Small intestine (tissue), 7 donors: ENCODE data around the gene PAH. TPM values are rescaled to one million over a fixed set of nuclear protein-coding genes. Genes with fewer than 3 reads are reported as not detected.
"Not testable (repeated sequence)": the region's sequence is repeated elsewhere in the genome, so short reads cannot be mapped to it uniquely, and the experiment has no call there.

Experiments used
- DNase-seq, 2 donors: peaks; one replicate each; pipeline versions ENCODE4 v3.0.0 to v3.0.0-alpha.2; 2013
- FAIRE-seq: peaks from 2 replicates; lab custom pipeline; 2012; peaks lifted over from hg19 to GRCh38; lab: Jason Lieb, UNC
- H3K27ac ChIP-seq, 3 donors: one replicate each; pipeline ENCODE4 v1.5.1; 2013; ENCODE audit warnings: low read length in 2 of 3, mild to moderate bottlenecking in 2 of 3, control low read depth in 1 of 3, inconsistent platforms in 1 of 3, low read depth in 1 of 3, moderate library complexity in 1 of 3
- H3K27me3 ChIP-seq, 3 donors: one replicate each; pipeline ENCODE4 v1.6.1; 2013; ENCODE audit warnings: low read length in 3 of 3, inconsistent platforms in 1 of 3; ENCODE audit not compliant: control insufficient read depth in 3 of 3, insufficient read depth in 3 of 3
- H3K36me3 ChIP-seq, 3 donors: one replicate each; pipeline ENCODE4 v1.6.1; 2013; ENCODE audit warnings: low read length in 3 of 3, inconsistent platforms in 1 of 3, low read depth in 1 of 3, mild to moderate bottlenecking in 1 of 3, moderate library complexity in 1 of 3; ENCODE audit not compliant: control insufficient read depth in 3 of 3, insufficient read depth in 2 of 3
- H3K4me1 ChIP-seq, 3 donors: one replicate each; pipeline ENCODE4 v1.6.1; 2013; ENCODE audit warnings: low read length in 2 of 3, inconsistent platforms in 1 of 3, low read depth in 1 of 3, mild to moderate bottlenecking in 1 of 3, moderate library complexity in 1 of 3; ENCODE audit not compliant: control insufficient read depth in 3 of 3, insufficient read depth in 2 of 3
- H3K4me3 ChIP-seq, 3 donors: one replicate each; pipeline ENCODE4 v1.5.1; 2013; ENCODE audit warnings: low read length in 3 of 3, control low read depth in 1 of 3, inconsistent platforms in 1 of 3, low read depth in 1 of 3, mild to moderate bottlenecking in 1 of 3, moderate library complexity in 1 of 3
- H3K9me3 ChIP-seq, 2 donors: one replicate each; pipeline ENCODE4 v1.6.1; 2013; ENCODE audit warnings: low read depth in 1 of 2, low read length in 1 of 2; ENCODE audit not compliant: control insufficient read depth in 2 of 2, insufficient read depth in 1 of 2
- whole genome bisulfite sequencing, 3 donors: extraction: QIAGEN DNeasy Blood & Tissue Kit; methylation state at CpG; one replicate each; pipeline ENCODE4 v1.1.7; 2013; 5-methylcytosine and 5-hydroxymethylcytosine counted together
- polyA plus RNA-seq, 4 donors: library from polyadenylated mRNA; stranded (reverse) in 3 of 4; unstranded in 1 of 4; fragments of 200-250 nt in 3 of 4; fragments of 120-200 nt in 1 of 4; gene quantifications; one replicate each; pipeline versions ENCODE4 v1.2.1 to v1.2.3, GENCODE V29; 2013
- donor health status: healthy with polysubstance abuse.
- donor health status: control.
- donor health status: control.
- donor health status: Bipolar disorder and iron deficiency.
- donor health status: healthy.

PAH gene
- polyA plus RNA-seq, 4 donors: 182 TPM; not detected in 3

GRCh38 chr12:102851246-102851645 lies 65.8 kb downstream of the PAH start:
- H3K4me1 ChIP-seq: no peaks in the 10 kb centered on the region
- FAIRE-seq: no peak
- 84 to 90% (median 88%) methylated on average over 2 of the region's 2 CpGs for WGBS, 3 donors

GRCh38 chr12:102849722-102850447 lies 67.2 kb downstream of the PAH start:
- WGBS, 3 donors: 41 to 70% (median 52%) methylated on average over 4 of the region's 4 CpGs
- Histone ChIP-seq H3K4me1 (no peaks in the 10 kb centered on the region), H3K27me3 (no peaks in the 10 kb centered on the region), H3K36me3 (peaks cover 0 to 4% (median 0%) of the 10 kb centered on the region in 3 donors), H3K9me3 (no peaks in the 10 kb centered on the region), H3K4me3 (no peak overlapping the region), H3K27ac (no peak overlapping the region)
- FAIRE-seq (no peak), DNase-seq (no peak)

More at GRCh38 chr12:102851246-102851645, 65.8 kb downstream of the PAH start:
- Histone ChIP-seq H3K27ac (no peak overlapping the region), H3K27me3 (no peaks in the 10 kb centered on the region), H3K9me3 (no peaks in the 10 kb centered on the region), H3K36me3 (peaks cover 0 to 4% (median 0%) of the 10 kb centered on the region in 3 donors), H3K4me3 (no peak overlapping the region)
- DNase-seq: no peak

DNA sequence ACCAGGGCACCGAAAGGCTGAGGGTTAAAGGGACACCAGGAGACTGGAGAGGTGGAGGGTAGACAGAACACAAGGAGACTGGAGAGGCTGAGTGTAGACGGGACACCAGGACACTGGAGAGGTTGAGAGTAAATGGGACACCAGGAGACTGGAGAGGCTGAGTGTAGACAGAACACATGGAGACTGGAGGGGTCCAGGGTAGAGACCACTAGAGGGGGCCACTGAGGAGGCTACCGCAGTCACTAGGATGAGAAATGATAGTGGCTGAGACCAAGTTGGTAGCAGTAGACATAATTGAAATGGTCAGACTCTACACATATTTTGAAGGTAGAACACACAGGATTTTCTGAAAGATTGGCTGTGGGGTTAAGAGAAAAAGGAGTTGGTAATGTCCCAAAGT lies 68.2 kb downstream of the PAH start:
- Histone ChIP-seq H3K27me3 (no peaks in the 10 kb centered on the region), H3K9me3 (no peaks in the 10 kb centered on the region), H3K4me3 (no peak overlapping the region), H3K36me3 (peaks cover 0 to 4% (median 0%) of the 10 kb centered on the region in 3 donors), H3K4me1 (no peaks in the 10 kb centered on the region), H3K27ac (no peak overlapping the region)
- 85 to 92% (median 91%) methylated on average over 3 of the region's 3 CpGs for WGBS, 3 donors
- FAIRE-seq: no peak
- DNase-seq: no peak

DNA sequence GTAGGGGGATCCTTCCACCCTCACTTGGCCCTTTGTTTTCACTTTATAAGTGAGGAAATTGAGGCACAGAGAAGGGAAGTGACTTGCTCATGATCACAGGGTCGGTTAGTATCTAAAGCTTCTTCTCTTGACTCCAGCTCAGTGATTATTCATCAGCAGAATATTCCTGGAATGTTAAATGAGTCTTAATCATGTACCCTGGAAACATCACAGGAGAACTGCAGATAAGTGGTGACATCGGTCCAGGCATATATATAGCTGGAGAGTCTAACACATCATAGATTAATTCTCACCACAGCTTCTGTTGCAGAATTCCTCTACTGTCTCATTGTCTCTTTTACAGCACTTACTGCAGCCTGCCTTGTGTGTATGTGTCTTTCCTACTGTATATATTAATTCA lies 69.9 kb downstream of the PAH start:
- Histone ChIP-seq H3K9me3 (no peaks in the 10 kb centered on the region), H3K27me3 (no peaks in the 10 kb centered on the region), H3K27ac (no peak overlapping the region), H3K4me1 (no peaks in the 10 kb centered on the region), H3K36me3 (peaks cover 0 to 5% (median 0%) of the 10 kb centered on the region in 3 donors), H3K4me3 (no peak overlapping the region)
- WGBS, 3 donors: 77 to 79% (median 77%) methylated on average over 2 of the region's 2 CpGs
- DNase-seq (no peak), FAIRE-seq (no peak)

GRCh38 chr12:102833687-102834441 lies 83.2 kb downstream of the PAH start:
- Histone ChIP-seq H3K27me3 (no peaks in the 10 kb centered on the region), H3K4me3 (no peak overlapping the region), H3K4me1 (no peaks in the 10 kb centered on the region), H3K27ac (no peak overlapping the region), H3K9me3 (no peaks in the 10 kb centered on the region), H3K36me3 (no peaks in the 10 kb centered on the region)
- no peak for FAIRE-seq
- WGBS, 3 donors: 73 to 80% (median 79%) methylated on average over 10 of the region's 10 CpGs
- peak in 1 of 2 donors; percentile 11 for DNase-seq

GRCh38 chr12:102832826-102833225 lies 84.2 kb downstream of the PAH start:
- H3K27me3 ChIP-seq, FAIRE-seq, H3K4me3 ChIP-seq, H3K27ac ChIP-seq, DNase-seq, H3K4me1 ChIP-seq, H3K9me3 ChIP-seq, H3K36me3 ChIP-seq: not testable (repeated sequence)
- 73 to 81% (median 77%) methylated on average over 17 to 24 of the region's 24 CpGs for WGBS, 3 donors

DNA sequence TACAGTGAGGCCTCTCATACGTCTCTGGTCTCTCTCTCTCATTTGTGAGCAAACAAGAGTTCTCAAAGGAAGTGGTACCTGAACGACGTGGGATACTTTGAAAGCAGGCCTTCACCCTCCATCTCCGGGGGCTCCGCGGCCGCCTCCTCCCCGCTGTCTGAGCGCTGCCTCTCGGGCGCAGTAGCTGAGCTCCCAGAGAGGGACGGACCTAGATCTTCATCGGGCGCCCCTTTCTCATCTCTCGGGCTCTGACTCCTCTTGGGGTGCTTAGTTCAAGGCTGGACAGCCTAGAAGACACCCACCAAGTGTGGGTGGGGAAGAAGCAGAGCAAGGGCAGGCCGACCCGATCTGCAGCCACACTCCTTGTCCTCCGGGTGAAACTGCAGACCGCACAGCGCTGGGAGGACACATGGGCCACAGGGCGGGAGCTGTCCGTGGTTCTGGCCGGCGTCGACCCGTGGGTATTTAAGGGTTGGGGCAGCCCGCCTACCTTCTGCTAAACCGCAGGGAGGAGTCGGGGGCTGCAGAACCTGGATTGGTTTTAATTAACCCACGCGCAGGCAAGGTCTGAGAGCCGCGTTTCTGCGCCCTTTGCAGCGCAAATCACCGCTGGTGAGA lies 92.7 kb downstream of the PAH start:
- DNase-seq (peak in 1 of 2 donors; percentile 47), FAIRE-seq (no peak)
- WGBS, 3 donors: 9 to 20% (median 15%) methylated on average over 36 of the region's 36 CpGs

DNA sequence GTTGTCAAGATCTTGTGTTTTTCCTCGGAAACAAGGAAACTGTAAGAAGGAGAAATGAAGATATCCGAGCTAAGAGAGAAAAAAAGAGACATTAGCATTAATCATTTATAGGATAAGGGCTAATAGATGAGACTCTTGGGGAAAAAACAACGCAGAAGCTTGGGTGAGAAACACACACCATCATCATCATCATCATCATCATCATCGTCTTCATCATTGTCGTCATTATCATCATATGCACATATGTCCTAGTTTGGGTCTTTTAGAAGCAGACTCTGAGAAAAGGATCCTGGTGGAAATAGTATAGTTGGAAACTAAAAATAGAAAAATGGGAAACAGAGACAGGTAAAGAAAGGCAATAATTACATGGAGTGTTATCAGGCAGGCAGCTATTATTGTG lies 95.9 kb downstream of the PAH start:
- 70 to 78% (median 73%) methylated on average over 5 of the region's 5 CpGs for WGBS, 3 donors
- DNase-seq (no peak), FAIRE-seq (no peak)
- no peaks in the 10 kb centered on the region for H3K4me1 ChIP-seq
- no peak overlapping the region for H3K4me3 ChIP-seq
- H3K36me3 ChIP-seq: no peaks in the 10 kb centered on the region
- H3K27ac ChIP-seq: no peak overlapping the region
- no peaks in the 10 kb centered on the region for H3K9me3 ChIP-seq
- H3K27me3 ChIP-seq: peaks cover 0 to 17% (median 4%) of the 10 kb centered on the region in 3 donors

More for the DNA sequence above, 92.7 kb downstream of the PAH start:
- Histone ChIP-seq H3K4me1 (no peaks in the 10 kb centered on the region), H3K4me3 (no peak overlapping the region), H3K27ac (no peak overlapping the region), H3K36me3 (no peaks in the 10 kb centered on the region), H3K9me3 (no peaks in the 10 kb centered on the region), H3K27me3 (peaks cover 0 to 18% (median 4%) of the 10 kb centered on the region in 3 donors)
